ENCODE data around the gene UNC45A. TPM values are rescaled to one million over a fixed set of nuclear protein-coding genes. Genes with fewer than 3 reads are reported as not detected.
"Not testable (repeated sequence)": the region's sequence is repeated elsewhere in the genome, so short reads cannot be mapped to it uniquely, and the experiment has no call there.

UNC45A gene
- total RNA-seq, 1 donor: 116 TPM

DNA sequence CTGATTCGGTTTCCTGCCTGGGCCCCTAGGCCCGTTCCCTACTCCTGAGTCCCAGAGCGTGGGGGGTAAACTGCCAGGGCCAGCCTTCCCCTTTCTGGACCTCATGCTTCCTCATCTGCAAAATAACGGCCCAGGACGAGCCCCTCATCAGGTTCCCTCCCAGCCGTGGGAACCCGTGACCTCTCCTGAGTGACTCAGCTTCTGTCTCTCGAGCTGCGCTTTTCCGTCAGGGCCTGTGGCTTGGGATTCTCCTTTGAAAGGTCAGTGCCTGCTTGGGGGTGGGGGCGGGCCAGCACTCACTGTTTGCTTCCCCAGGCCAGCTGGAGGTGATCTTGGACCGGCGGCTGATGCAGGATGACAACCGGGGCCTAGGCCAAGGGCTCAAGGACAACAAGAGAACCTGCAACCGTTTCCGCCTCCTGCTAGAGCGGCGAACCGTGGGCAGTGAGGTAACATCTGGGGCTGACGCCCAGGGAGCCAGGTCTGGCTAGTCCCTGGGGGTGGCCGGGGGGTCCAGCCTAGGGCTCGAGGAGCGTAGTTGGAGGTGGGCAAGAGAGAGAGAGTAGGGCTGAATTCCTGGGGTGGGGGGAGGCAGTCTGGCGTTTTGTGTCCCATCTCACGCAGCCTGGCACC lies 19.2 kb upstream of the UNC45A start:
- DNase-seq (ENCODE audit: low read depth in 2 of 3, low spot score in 2 of 3): peak in 2 of 3 donors; percentile 86 to 89

DNA sequence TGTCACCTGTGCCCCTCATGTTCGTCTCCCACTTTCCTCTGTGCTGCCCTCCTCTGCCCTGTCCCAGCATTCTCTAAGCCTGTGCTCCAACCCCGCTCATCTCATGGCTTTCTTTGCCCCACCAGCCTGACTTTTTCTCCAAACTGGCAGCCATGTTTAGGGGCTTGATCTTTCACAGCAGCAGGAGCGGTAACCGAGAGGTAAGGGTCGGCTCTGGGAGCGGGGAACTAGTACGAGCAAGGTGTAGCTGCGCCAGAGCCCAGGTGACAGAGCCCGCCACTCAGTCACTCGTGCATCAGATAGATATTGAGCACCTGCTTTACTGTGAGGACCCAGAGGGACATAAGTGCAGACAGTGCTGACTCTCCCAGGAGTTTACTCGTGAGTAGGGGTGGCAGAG lies 18.6 kb upstream of the UNC45A start:
- DNase-seq (ENCODE audit: low read depth in 2 of 3, low spot score in 2 of 3): no peak

DNA sequence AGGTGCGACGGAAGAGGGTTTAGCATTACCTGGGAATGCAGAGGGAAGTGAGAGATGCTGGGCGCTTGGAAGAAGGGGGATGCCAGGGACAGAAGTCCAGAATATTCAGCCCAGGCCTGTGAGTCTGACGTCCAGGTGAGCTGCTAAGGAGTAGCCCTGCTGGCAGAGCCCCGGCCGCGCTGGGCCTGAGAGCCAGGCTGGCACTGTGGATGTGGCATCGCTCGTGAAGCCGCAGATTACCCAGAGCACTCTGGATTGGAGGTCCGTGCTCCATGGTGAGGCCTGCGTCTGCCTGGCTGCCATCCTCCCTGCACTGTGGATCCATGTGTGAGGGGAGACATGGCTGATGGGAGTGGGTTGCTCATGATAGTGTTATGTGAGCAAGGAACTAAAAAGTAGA lies 17.5 kb upstream of the UNC45A start:
- no peak for DNase-seq (ENCODE audit: low read depth in 2 of 3, low spot score in 2 of 3)

DNA sequence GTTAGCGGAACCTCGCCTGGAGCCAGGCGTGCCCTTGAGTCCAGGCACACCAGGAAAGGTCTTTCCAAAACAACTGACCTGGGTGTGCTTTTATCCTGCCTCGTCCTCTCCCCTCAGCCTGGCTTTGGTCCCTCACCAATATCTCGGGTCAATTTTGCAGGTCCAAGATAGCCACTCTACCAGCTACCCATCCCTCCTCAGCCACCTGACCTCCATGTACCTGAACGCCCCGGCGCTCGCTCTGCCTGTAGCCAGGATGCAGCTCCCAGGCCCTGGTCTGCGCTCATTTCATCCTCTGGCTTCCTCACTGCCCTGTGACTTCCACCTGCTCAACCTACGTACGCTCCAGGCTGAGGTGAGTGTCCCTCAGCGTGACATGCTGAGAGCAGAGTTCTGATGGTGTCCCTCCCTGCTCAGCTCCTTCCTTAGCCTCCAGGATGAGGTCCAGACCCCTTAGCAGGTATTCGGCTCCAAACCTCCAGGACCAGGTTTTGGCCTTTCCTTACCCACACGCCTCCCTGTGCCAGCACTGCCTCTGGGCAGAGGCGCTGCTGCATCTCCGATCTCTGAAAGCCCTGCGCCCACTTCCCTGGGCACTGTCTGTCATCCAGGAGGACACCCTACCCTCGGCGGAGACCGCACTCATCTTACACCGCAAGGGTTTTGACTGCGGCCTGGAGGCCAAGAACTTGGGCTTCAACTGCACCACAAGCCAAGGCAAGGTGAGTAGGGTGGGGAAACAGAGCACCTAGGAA lies 16.9 kb upstream of the UNC45A start:
- no peak for DNase-seq (ENCODE audit: low read depth in 2 of 3, low spot score in 2 of 3)

DNA sequence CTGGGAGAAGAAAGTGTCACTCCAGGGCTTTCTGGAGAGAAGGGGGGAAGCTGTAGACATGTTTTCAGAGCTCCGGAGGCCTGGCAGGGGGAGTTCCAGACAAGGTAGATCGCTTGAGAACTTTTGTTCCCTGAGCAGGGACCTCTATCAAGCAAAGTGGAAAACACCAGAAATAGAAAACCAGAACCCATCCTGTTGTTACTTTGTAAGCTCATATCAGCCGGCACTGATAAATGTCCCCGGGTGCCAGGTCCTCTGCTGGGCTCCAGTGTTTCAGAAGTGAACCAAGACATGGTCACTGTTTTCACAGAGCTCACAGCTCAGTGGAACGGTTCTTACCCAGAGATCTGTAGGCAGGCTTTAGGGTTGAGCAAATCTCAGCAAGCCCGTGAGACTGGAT lies 16.2 kb upstream of the UNC45A start:
- no peak for DNase-seq (ENCODE audit: low read depth in 2 of 3, low spot score in 2 of 3)

DNA sequence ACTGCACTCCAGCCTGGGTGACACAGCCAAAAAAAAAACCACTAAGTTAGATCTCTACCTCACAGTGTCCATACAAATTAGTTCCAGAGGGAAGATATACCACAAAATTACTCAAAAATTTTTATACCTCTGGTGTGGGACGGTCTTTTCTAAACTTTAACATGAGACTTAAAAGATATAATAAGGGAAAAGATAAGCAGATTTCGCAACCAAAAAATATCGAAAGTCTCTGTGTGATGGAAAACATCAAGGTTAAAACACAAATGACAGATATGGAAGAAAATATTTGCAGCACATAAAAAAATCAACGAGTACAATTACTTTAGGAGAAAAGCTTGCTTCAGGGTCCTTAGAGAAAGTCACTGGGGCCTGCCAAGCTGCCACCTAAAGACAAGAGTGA lies 13.2 kb upstream of the UNC45A start:
- no peak for DNase-seq (ENCODE audit: low read depth in 2 of 3, low spot score in 2 of 3)

DNA sequence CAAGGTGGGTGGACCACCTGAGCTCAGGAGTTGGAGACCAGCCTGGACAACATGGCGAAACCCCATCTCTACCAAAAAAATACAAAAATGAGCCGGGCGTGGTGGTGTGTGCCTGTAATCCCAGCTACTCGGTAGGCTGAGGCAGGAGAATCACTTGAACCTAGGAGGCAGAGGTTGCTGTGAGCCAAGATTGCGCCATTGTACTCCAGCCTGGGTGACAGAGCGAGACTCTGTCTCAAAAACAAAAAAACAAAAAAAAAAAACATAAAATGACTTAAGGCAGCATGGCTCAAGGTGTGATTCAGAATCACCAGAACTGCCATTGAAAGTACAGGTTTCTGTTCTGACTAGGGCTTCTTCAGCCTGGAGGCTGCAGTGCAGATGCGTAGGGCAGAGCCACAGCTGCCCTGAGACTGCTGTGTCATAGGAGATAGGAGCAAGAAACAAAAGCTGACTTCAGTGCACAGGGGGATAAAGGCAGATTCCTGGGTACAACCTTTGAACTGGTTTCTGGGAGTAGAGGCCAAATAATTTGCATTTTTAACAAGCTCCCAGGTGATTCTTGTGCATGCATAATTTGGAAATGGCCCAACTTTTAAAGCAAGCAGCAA lies 12.3 kb upstream of the UNC45A start:
- DNase-seq (ENCODE audit: low read depth in 2 of 3, low spot score in 2 of 3): not testable (repeated sequence)

DNA sequence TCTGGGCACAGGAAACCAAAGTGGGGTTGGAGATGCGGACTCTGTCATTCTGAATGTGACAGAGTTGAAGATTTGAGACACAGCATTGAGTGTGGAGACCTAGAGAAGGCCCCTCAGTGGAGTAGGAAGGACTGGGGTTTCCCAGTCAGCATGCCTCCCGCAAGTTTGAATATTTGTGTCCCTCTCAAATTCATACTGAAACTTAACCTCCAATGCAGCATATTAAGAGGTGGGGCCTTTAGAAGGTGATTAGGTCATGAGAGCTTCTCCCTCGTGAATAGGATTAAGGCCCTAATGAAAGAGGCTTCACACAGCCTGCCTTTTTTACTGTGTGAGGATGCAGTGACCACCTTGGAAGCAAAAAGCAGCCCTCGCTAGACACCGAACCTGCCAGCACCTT lies 10.7 kb upstream of the UNC45A start:
- DNase-seq (ENCODE audit: low read depth in 2 of 3, low spot score in 2 of 3): no peak

DNA sequence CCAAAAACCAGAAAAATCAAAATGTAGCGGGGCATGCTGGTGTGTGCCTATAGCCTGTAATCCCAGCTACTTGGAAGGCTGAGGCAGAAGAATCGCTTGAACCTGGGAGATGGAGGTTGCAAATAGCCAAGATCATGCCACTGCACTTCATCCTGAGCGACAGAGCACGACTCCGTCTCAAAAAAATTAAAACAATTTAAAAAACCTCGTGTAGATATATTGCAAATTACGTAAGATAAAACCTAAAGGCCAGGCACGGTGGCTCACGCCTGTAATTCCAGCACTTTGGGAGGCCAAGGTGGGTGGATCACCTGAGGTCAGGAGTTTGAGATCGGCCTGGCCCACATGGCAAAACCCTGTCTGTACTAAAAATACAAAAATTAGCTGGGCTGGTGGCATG lies 8.3 kb upstream of the UNC45A start:
- DNase-seq (ENCODE audit: low read depth in 2 of 3, low spot score in 2 of 3): not testable (repeated sequence)

DNA sequence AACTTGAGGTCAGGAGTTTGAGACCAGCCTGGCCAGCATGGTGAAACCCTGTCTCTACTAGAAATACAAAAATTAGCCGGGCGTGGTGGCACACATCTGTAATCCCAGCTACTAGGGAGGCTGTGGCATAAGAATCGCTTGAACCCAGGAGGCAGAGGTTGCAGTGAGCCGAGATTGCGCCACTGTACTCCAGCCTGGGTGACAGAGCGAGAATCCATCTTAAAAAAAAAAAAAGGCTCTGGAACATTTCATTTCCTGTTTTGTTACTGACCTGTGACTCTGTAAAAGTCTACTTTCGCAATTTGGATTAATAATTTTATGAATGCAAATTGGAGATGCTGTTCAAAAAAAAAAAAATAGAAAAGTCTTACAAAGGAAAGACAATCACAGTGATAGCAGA lies 7.0 kb upstream of the UNC45A start:
- not testable (repeated sequence) for DNase-seq (ENCODE audit: low read depth in 2 of 3, low spot score in 2 of 3)

DNA sequence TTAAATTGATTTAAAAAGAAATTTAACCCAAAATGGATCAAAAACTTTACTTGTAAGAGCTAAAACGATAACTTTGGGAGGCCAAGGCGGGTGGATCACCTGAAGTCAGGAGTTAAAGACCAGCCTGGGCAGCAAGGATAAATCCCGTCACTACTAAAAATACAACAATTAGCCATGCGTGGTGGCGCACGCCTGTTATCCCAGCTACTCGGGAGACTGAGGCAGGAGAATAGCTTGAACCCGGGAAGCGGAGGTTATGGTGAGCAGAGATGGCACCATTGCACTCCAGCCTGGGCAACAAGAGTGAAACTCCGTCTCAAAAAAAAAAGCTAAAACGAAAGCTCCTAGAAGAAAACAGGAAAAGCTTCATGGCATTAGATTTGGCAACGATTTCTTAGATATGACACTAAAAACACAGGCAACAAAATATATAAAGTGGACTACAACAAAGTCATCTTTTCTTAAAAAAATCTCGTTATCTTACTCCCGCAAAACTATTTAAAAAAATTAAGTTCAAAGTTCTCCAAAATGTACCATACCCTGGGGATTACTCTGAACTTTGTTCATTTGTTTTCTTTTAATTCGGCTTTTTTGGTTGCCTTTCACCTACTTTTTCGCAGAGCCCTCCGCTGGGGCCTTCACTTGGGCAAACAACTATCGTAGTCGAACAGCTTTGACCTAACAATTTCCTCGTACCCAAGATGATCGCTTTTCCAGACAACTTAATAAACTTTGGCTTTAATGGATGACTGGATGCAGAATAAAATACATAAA lies 5.7 kb upstream of the UNC45A start:
- DNase-seq (ENCODE audit: low read depth in 2 of 3, low spot score in 2 of 3): no peak

DNA sequence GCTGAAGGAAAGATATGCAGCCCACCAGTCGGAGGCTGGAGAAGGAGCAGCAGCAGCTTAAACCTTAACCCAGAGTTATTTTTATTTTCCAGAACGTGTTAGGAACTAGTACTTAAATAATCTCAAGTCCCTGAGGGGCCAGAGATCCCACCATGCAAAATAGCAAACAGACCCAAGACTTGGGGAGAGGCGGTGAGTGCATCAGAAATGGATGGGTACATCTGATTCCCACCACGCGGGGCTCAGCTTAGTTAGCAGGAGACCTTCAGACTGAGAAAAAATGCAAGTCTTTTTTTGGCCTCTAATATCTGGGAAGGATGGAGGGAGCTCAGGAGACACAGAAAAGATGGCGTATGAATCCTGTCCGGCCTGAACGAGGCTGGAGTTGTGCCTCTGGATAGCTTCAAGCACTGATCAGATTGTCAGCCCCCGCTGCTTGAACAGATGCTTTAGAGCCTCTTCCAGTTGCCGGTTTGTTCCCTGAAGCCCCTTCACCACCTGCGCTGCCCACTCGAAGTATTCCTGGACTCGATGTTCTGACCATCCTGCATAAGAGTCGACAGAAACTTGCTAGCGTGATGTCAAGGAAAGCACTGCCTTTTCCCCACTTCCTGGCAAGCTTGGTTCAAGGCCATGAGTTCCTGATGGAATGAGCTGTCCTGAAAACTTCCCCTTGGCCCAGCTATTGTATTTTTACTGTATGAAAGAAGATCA lies 4.1 kb upstream of the UNC45A start:
- DNase-seq (ENCODE audit: low read depth in 2 of 3, low spot score in 2 of 3): no peak

DNA sequence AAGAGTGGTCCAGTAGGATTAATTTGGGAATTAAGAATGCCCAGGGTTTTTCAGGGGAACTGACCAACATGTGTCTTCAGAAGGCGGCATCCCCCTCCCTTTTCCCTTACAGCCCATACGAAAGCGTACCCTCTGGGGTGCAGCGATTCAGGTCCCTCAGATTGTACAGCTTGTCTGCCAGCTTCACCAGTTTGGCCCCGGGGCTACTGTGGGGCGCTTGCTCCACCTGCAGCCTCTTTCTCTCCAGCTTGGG lies 3.6 kb upstream of the UNC45A start:
- DNase-seq (ENCODE audit: low read depth in 2 of 3, low spot score in 2 of 3): no peak

DNA sequence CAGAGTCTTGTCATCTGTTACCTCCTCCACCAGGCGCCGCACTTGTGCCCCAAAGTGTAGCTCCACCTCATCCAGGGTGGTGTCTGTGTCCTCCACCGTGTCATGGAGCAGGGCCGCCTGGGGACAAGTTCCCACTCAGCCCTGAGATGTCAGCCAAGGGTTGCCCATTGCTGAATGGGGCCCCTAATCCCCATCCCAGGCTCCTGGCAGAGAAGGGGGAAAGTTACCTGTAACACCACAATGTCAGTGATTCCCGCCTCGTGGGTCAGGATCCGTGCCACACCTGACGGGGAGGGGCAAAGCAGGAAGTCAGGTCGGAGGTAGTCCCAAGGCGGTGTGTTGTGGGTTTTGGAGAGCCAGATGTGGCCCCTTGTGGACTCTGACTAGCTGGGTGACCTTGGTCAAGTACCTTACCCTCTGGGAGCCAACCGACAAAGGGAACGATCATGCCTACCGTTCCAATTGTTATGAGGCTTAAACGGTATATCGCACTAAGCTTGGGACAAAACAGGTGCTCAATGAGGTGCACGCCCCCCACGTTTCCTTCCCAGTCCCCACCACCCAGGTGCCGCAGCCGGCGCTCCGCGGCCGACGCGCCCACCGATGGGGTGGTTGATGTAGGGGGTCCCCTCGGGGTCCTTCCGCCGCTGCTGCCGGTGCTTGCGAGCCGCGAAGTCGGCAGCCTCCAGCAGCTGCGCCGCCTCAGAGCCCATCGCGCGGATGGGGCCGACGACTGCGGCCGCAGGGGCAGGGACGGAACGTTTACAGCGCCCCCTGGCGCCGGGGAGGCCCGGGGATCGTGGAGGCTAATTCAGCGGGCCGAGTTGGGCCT lies 3.0 kb upstream of the UNC45A start, which contains the start of gene HDDC3:
Gene HDDC3, minus strand, starts transcription at position 722 of the 832 bp plus-strand sequence. Its CDS starts 9 bp downstream, at position 713.
- DNase-seq (ENCODE audit: low read depth in 2 of 3, low spot score in 2 of 3): peak; percentile 83 to 93 (median 89)

DNA sequence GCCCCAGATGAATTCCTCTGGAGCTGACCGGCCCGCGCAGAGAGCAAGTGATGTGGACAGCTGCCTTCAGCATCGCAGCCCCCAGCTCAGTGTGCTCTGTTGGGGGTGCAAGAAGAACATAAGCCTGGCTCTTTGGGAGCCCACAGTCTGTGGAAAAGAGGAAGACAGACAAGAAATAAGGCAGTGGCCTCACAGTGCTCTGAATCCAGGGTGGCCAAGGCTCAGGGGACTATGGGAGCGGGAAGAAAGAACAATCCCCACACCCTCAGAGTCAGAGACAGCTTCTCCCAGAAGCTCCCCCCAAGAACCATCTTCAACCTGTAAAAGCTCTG lies 2.5 kb upstream of the UNC45A start:
- no peak for DNase-seq (ENCODE audit: low read depth in 2 of 3, low spot score in 2 of 3)

DNA sequence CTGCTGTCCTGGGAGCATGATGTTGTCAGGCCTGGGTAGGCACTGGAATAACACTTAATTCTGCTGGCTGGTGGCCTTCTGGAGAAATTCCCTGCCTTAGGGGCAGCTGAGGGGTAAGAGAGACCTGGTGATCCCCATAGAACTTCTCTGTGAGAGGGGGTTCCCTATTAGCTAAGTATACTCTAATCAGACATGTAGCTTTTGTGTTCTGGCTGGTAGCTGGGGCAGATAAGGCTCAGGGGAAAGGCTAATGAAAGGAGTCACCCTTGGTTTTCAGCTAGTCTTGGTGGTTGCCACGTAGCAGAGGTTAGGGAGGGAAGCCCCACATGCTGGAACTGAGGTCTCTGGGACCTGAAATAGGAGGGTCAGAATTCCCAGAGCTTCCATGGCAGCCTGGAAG lies 1.8 kb upstream of the UNC45A start:
- DNase-seq (ENCODE audit: low read depth in 2 of 3, low spot score in 2 of 3): no peak

DNA sequence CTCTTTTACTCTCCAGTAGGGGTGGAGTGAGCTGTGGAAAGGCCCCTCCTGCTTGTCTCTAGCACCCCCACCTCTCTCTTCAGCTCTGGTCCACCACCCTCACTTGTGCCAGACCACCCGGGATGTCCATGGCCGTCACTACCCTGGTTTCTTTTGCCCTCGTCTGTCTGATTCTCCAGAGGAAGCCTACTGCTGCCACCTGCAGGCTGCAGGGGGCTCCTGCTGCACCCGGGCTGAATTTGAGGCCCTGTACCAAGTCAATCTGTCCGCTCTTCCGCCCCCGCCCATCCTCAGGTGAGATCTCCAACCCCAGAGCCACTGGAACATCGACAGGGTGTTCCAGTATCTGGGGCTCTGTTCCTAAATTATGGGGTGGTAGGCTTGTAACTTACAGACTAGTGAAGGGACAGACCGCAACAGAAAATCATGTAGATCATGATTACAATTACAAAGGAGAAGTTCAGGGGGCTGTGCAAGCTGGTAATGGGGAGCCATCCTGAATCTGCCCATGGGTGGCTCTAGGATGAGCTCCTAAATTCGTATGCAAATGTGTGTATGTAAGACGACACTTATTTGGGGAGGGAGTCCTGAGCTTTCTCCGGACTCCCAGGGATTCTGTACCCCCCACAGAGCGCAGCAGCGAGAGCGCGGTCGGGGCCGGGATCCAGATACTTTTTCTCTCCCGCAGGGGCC lies 683 bp upstream of the UNC45A start:
- DNase-seq (ENCODE audit: low read depth in 2 of 3, low spot score in 2 of 3): peak; percentile 60 to 87 (median 84)

DNA sequence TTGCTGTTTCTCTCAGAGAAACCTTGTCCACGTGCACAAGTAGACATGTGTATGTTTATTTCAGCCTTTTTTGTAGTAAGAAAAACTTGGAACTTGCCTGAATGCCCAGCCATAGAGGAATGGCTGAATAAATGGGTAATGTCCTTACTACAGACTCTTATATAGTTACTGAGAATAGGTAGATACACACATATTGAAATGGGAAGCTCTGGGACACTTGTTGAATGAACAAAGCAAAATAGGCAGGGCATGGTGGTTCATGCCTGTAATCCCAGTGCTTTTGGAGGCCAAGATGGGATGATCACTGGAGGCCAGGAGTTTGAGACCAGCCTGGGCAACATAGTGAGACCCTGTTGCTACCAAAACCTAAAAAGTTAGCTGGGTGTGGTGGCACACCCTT lies 1.7 kb downstream of the UNC45A start:
- DNase-seq (ENCODE audit: low read depth in 2 of 3, low spot score in 2 of 3): no peak

DNA sequence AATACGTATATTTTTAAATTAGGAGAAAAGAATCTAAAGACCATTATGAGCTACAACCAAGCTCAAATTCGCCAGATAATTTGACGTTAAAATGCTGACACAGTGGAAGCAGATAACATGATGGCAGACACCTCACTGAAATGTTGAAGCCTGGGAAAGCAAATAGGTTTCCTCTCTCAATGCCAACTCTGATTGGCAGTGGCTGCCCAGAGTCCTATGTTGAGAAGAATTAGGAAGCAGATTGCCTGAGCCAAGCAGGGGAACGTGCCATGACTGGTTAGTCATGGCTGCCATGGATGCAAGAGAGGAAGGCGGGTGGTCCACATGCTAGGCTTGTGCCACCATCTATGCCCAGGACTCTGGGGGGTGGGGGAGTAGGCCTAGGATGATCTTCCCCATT lies 3.2 kb downstream of the UNC45A start:
- no peak for DNase-seq (ENCODE audit: low read depth in 2 of 3, low spot score in 2 of 3)

DNA sequence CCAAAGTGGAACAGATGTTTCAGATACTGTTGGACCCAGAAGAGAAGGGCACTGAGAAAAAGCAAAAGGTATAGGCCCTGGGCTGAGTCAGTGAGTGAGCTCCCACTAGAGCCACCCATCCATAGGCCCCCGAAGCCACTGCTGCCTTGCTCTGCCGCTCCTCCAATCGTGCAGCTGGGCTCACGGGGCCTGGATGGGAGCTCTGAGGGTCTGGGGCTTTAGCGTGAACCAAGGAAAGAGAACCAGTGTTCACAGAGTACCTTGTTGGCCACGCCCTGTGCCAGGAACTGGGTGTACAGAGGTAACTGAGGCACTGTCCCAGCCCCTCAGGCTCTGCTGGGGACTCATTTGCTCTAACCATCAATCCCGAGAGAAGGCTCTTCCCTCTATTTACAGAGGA lies 4.7 kb downstream of the UNC45A start:
- DNase-seq (ENCODE audit: low read depth in 2 of 3, low spot score in 2 of 3): no peak
